Tibial artery (tissue), 4 donors: ENCODE measurements around the gene STK4.

Experiments
- DNase-seq, 2 donors: peaks; one replicate each; pipeline ENCODE4 v3.0.0-alpha.2; 2019
- H3K27ac ChIP-seq, 2 donors: fragments of 200-600 bp; sonication (generic) in 1 of 2; 1 replicate in 1 of 2; 2 replicates in 1 of 2; pipeline ENCODE4 v1.5.1; 2018 to 2019; ENCODE audit warnings: mild to moderate bottlenecking in 1 of 2
- H3K27me3 ChIP-seq, 2 donors: fragments of 200-600 bp; sonication (generic) in 1 of 2; one replicate each; pipeline versions ENCODE4 v1.5.1 to v1.6.0; 2016 to 2019
- H3K36me3 ChIP-seq, 3 donors: fragments of 200-600 bp; sonication (generic) in 2 of 3; one replicate each; pipeline ENCODE4 v1.5.1; 2016 to 2019; ENCODE audit warnings: mild to moderate bottlenecking in 2 of 3
- H3K4me1 ChIP-seq, 4 donors: fragments of 200-600 bp; sonication (generic) in 2 of 4; 1 replicate in 3 of 4; 2 replicates in 1 of 4; pipeline ENCODE4 v1.5.1; 2016 to 2019
- H3K4me3 ChIP-seq, 2 donors: fragments of 200-600 bp; sonication (generic) in 1 of 2; 1 replicate in 1 of 2; 2 replicates in 1 of 2; pipeline ENCODE4 v1.5.1; 2018 to 2019; ENCODE audit warnings: mild to moderate bottlenecking in 2 of 2
- H3K9me3 ChIP-seq, 3 donors: fragments of 200-600 bp; sonication (generic) in 1 of 3; one replicate each; pipeline ENCODE4 v1.5.1; 2016 to 2019
- CTCF ChIP-seq, 2 experiments: fragments of 200-600 bp in 1 of 2; fragments of 450-650 bp in 1 of 2; IDR thresholded peaks; one replicate each; pipeline ENCODE4 v1.5.1; 2017 to 2019; ENCODE audit warnings: antibody characterized with exemption in 2 of 2, mild to moderate bottlenecking in 1 of 2, moderate library complexity in 1 of 2
- intact Hi-C: fragments of 100-400 bp; cut with DNase I; formaldehyde crosslinking; loops from one replicate; pipeline ENCODE4 v1.15.0; 2023; ENCODE audit warnings: low total_unique reads

Gene STK4

GRCh38 chr20:45036044-45036755 lies 69.9 kb downstream of the STK4 start:
- H3K27me3 ChIP-seq = no peaks in the 10 kb centered on the region
- TF ChIP-seq CTCF (IDR thresholded peaks at IDR 0.05) = no peak
- DNase-seq = no peak
- intact Hi-C loops = no loop called here
- H3K36me3 ChIP-seq = no peaks in the 10 kb centered on the region
- no peak overlapping the region for H3K27ac ChIP-seq
- no peaks in the 10 kb centered on the region for H3K9me3 ChIP-seq
- peaks cover 0 to 11% (median 9%) of the 10 kb centered on the region in 4 donors for H3K4me1 ChIP-seq
- H3K4me3 ChIP-seq = no peak overlapping the region

- Histone ChIP-seq H3K9me3 (no peaks in the 10 kb centered on the region), H3K4me1 (peaks cover 0 to 11% (median 9%) of the 10 kb centered on the region in 4 donors), H3K27ac (no peak overlapping the region), H3K4me3 (no peak overlapping the region), H3K36me3 (no peaks in the 10 kb centered on the region), H3K27me3 (no peaks in the 10 kb centered on the region)
- peak in 1 of 2 donors; percentile 30 for DNase-seq
- intact Hi-C loops = no loop called here
- no peak for TF ChIP-seq CTCF (IDR thresholded peaks at IDR 0.05)
These were observed 70.7 kb downstream of the STK4 start for GRCh38 chr20:45037050-45037449.

- no peak for DNase-seq
- no peaks in the 10 kb centered on the region for H3K36me3 ChIP-seq
- H3K4me1 ChIP-seq = peaks cover 0 to 11% (median 9%) of the 10 kb centered on the region in 4 donors
- intact Hi-C loops = no loop called here
- no peak overlapping the region for H3K27ac ChIP-seq
- no peak overlapping the region for H3K4me3 ChIP-seq
- no peak for TF ChIP-seq CTCF (IDR thresholded peaks at IDR 0.05)
- H3K27me3 ChIP-seq = no peaks in the 10 kb centered on the region
- H3K9me3 ChIP-seq = no peaks in the 10 kb centered on the region
These were observed 71.3 kb downstream of the STK4 start for GRCh38 chr20:45037635-45038034.

- H3K4me1 ChIP-seq = peaks cover 0 to 11% (median 9%) of the 10 kb centered on the region in 4 donors
- intact Hi-C loops = no loop called here
- no peak overlapping the region for H3K4me3 ChIP-seq
- H3K9me3 ChIP-seq = no peaks in the 10 kb centered on the region
- H3K27me3 ChIP-seq = no peaks in the 10 kb centered on the region
- H3K27ac ChIP-seq = no peak overlapping the region
- DNase-seq = no peak
- TF ChIP-seq CTCF (IDR thresholded peaks at IDR 0.05) = no peak
- H3K36me3 ChIP-seq = no peaks in the 10 kb centered on the region
These were observed 72.6 kb downstream of the STK4 start for GRCh38 chr20:45038745-45039474.

GRCh38 chr20:45039475-45039820 lies 73.1 kb downstream of the STK4 start:
- DNase-seq = no peak
- Histone ChIP-seq H3K4me1 (peaks cover 0 to 11% (median 9%) of the 10 kb centered on the region in 4 donors), H3K4me3 (no peak overlapping the region), H3K27me3 (no peaks in the 10 kb centered on the region), H3K27ac (no peak overlapping the region), H3K9me3 (no peaks in the 10 kb centered on the region), H3K36me3 (no peaks in the 10 kb centered on the region)
- TF ChIP-seq CTCF (IDR thresholded peaks at IDR 0.05) = no peak
- intact Hi-C loops = no loop called here
